A549 (cell line): Measurements from ENCODE around the gene AP4S1. TPM values are rescaled to one million over a fixed set of nuclear protein-coding genes. Genes with fewer than 3 reads are reported as not detected.

ENCODE experiments used
- ATAC-seq, 2 experiments: fragments of 200-7000 bp in 1 of 2; fragments of >200 bp in 1 of 2; cut with Nextera tagmentation in 1 of 2; cut with Tn5 transposase in 1 of 2; 3 replicates each; pipeline versions ENCODE4 v1.8.0 to v1.9.1; 2018 to 2020; ENCODE audit warnings: mild to moderate bottlenecking in 1 of 2, moderate library complexity in 1 of 2
- CTCF ChIA-PET: fragments of 300-600 bp; sonication (Branson Sonifier 250); formaldehyde crosslinking; extraction: SDS; loops from one replicate; lab custom pipeline; 2021; ENCODE audit warnings: antibody characterized with exemption, inconsistent platforms; lab: Yijun Ruan, JAX
- POLR2A ChIA-PET: fragments of 350-600 bp; formaldehyde crosslinking; extraction: SDS; loops from one replicate; lab custom pipeline; 2021; ENCODE audit warnings: antibody characterized with exemption, inconsistent platforms; lab: Yijun Ruan, JAX
- DNase-seq, 2 experiments: peaks; one replicate each; pipeline versions ENCODE4 v3.0.0 to v3.0.0-alpha.2; 2011 to 2016; ENCODE audit warnings: low read depth in 1 of 2, low spot score in 1 of 2
- FAIRE-seq: peaks from 2 replicates; lab custom pipeline; 2011; peaks lifted over from hg19 to GRCh38; lab: Jason Lieb, UNC
- H3K27ac ChIP-seq, 2 experiments: fragments of >200 bp; sonication (Bioruptor Twin); formaldehyde crosslinking; 3 replicates each; pipeline ENCODE4 v1.5.1; 2016 to 2017
- H3K4me1 ChIP-seq: fragments of >200 bp; sonication (Bioruptor Twin); formaldehyde crosslinking; 3 replicates; pipeline ENCODE4 v1.6.1; 2016
- H3K4me2 ChIP-seq: fragments of >200 bp; sonication (Bioruptor Twin); formaldehyde crosslinking; 3 replicates; pipeline ENCODE4 v1.6.1; 2016
- H3K4me3 ChIP-seq: fragments of >200 bp; sonication (Bioruptor Twin); formaldehyde crosslinking; 3 replicates; pipeline ENCODE4 v1.5.1; 2016
- H3K9me3 ChIP-seq: fragments of >200 bp; sonication (Bioruptor Twin); formaldehyde crosslinking; 3 replicates; pipeline ENCODE4 v1.6.1; 2016
- BCL3 ChIP-seq: fragments of >200 bp; sonication (Bioruptor Twin); formaldehyde crosslinking; IDR thresholded peaks from 3 replicates; pipeline ENCODE4 v1.6.1; 2016
- BHLHE40 ChIP-seq: IDR thresholded peaks from 2 replicates; pipeline ENCODE4 v1.6.1; 2012; ENCODE audit warnings: low read depth, low read length, inconsistent platforms
- CBX2 ChIP-seq: fragments of 200-600 bp; sonication (generic); IDR thresholded peaks from 2 replicates; pipeline ENCODE4 v1.6.1; 2016; ENCODE audit warnings: low read depth, mild to moderate bottlenecking, borderline replicate concordance
- CEBPB ChIP-seq, 2 experiments: fragments of >200 bp in 1 of 2; sonication (Bioruptor Twin) in 1 of 2; formaldehyde crosslinking in 1 of 2; IDR thresholded peaks; 2 replicates each; pipeline ENCODE4 v1.6.1; 2012 to 2016
- CHD2 ChIP-seq: fragments of 150-350 bp; IDR thresholded peaks from 2 replicates; pipeline ENCODE4 v1.6.1; 2014; ENCODE audit warnings: low read length; ENCODE audit not compliant: partially characterized antibody
- EHF ChIP-seq: fragments of 250-450 bp; sonication (Bioruptor Pico); IDR thresholded peaks from 2 replicates; pipeline ENCODE4 v1.5.0; 2020; ENCODE audit warnings: mild to moderate bottlenecking
- EHMT2 ChIP-seq: fragments of 200-600 bp; sonication (generic); IDR thresholded peaks from 2 replicates; pipeline ENCODE4 v1.6.1; 2016; ENCODE audit warnings: antibody characterized with exemption, low read depth, mild to moderate bottlenecking, moderate library complexity
- FOSL2 ChIP-seq, 2 experiments: fragments of 450-650 bp in 1 of 2; fragments of >200 bp in 1 of 2; sonication (Bioruptor Twin) in 1 of 2; formaldehyde crosslinking; IDR thresholded peaks; 2 replicates each; pipeline versions ENCODE4 v1.5.0 to v1.6.1; 2016 to 2020; ENCODE audit warnings: mild to moderate bottlenecking in 1 of 2, moderate library complexity in 1 of 2
- FOXS1 ChIP-seq: fragments of 250-450 bp; sonication (Bioruptor Pico); IDR thresholded peaks from 2 replicates; pipeline ENCODE4 v1.5.0; 2020; ENCODE audit warnings: mild to moderate bottlenecking, moderate library complexity
- HOXA7 ChIP-seq: fragments of 250-450 bp; sonication (Bioruptor Pico); IDR thresholded peaks from 2 replicates; pipeline ENCODE4 v1.5.0; 2020; ENCODE audit warnings: mild to moderate bottlenecking, moderate library complexity
- JUNB ChIP-seq: fragments of >200 bp; sonication (Bioruptor Twin); formaldehyde crosslinking; IDR thresholded peaks from 2 replicates; pipeline ENCODE4 v1.6.1; 2016
- POLR2AphosphoS2 ChIP-seq: conservative IDR thresholded peaks from 2 replicates; pipeline ENCODE4 v1.6.1; 2012; ENCODE audit warnings: low read length, improper control_type of control experiment, inconsistent platforms
- RAD21 ChIP-seq, 2 experiments: fragments of >200 bp in 1 of 2; sonication (Bioruptor Twin) in 1 of 2; formaldehyde crosslinking in 1 of 2; IDR thresholded peaks in 1 of 2; conservative IDR thresholded peaks in 1 of 2; 2 replicates in 1 of 2; 3 replicates in 1 of 2; pipeline ENCODE4 v1.6.1; 2012 to 2018; ENCODE audit warnings: inconsistent platforms in 1 of 2
- RARB ChIP-seq: fragments of 250-450 bp; sonication (Bioruptor Pico); IDR thresholded peaks from 2 replicates; pipeline ENCODE4 v1.8.0; 2021; ENCODE audit warnings: mild to moderate bottlenecking, moderate library complexity
- RCOR1 ChIP-seq: fragments of 150-350 bp; IDR thresholded peaks from 2 replicates; pipeline ENCODE4 v1.6.1; 2014; ENCODE audit warnings: antibody characterized with exemption, low read length, low read depth
- RFX5 ChIP-seq: fragments of 450-650 bp; IDR thresholded peaks from 2 replicates; pipeline ENCODE4 v1.7.1; 2014; ENCODE audit warnings: antibody characterized with exemption, mild to moderate bottlenecking, moderate library complexity
- WGBS: methylation state at CpG from one replicate; pipeline ENCODE4 v1.1.6; 2017; ENCODE audit errors: missing lambda C conversion rate; 5-methylcytosine and 5-hydroxymethylcytosine counted together
- polyA plus RNA-seq, 4 experiments: library from polyadenylated mRNA; depleted of rRNA in 3 of 4; stranded (reverse); fragments of >200 nt; fragmentation: RNase III in 1 of 4; extraction: RNeasy Plus Mini Kit Qiagen cat#74134 plus additional on column Dnase treatment in 1 of 4; gene quantifications; 2 replicates in 3 of 4; 3 replicates in 1 of 4; pipeline ENCODE4 v1.2.3, GENCODE V29; 2011 to 2017
- TF ChIP-seq, protein P1 (sequence below): IDR thresholded peaks from 2 replicates; pipeline ENCODE4 v1.6.1; 2012
- TF ChIP-seq, protein P2 (sequence below): fragments of >200 bp; sonication (Bioruptor Twin); formaldehyde crosslinking; IDR thresholded peaks from 2 replicates; pipeline ENCODE4 v1.6.1; 2016
- TF ChIP-seq, protein P3 (sequence below): fragments of 200-600 bp; sonication (generic); IDR thresholded peaks from 2 replicates; pipeline ENCODE4 v1.6.1; 2016; ENCODE audit warnings: antibody characterized with exemption, mild to moderate bottlenecking, moderate library complexity
- TF ChIP-seq, protein P4 (sequence below): fragments of 450-650 bp; IDR thresholded peaks from 2 replicates; pipeline ENCODE4 v1.6.1; 2014; ENCODE audit warnings: antibody characterized with exemption

The AP4S1 gene
- polyA plus RNA-seq, 2 of the 4 experiments (the other 2 are of a cell fraction), result 12.4 to 13.4 TPM

GRCh38 chr14:31133133-31133532 is 107.7 kb downstream of the AP4S1 start:
- peaks cover 5% of the 10 kb centered on the region; the same call in 2 of the 3 replicates for H3K4me1 ChIP-seq
- WGBS, result 91% methylated on average over 6 of the region's 6 CpGs
- no peak overlapping the region for H3K27ac ChIP-seq
- no peak for TF ChIP-seq FOSL2 (IDR thresholded peaks at IDR 0.05)
- no peak for TF ChIP-seq FOSL2 (CRISPR knock-in tag; IDR thresholded peaks at IDR 0.05)
- no peak for TF ChIP-seq JUNB
- TF ChIP-seq RARB (CRISPR knock-in tag), result no peak
- TF ChIP-seq POLR2AphosphoS2, result no peak
- TF ChIP-seq CHD2, result no peak
- no peak for TF ChIP-seq BHLHE40
- TF ChIP-seq EHMT2, result no peak
- TF ChIP-seq, protein P1, sequence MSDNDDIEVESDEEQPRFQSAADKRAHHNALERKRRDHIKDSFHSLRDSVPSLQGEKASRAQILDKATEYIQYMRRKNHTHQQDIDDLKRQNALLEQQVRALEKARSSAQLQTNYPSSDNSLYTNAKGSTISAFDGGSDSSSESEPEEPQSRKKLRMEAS, result no peak
- no peak for TF ChIP-seq RAD21 (conservative IDR thresholded peaks at IDR 0.05 in 1 of 2, IDR thresholded peaks at IDR 0.05 in 1 of 2)
- ChIA-PET CTCF (interaction anchor here (1.4 to 1.9 kb wide), 3 partner anchors 12 to 153 kb away, joined by 3 to 8 read pairs (median 4); no protein-coding TSS in a partner anchor), POLR2A (no interaction called here)
- ATAC-seq, result no peak
- H3K4me2 ChIP-seq, result no peak overlapping the region
- H3K4me3 ChIP-seq, result no peak overlapping the region
- no peak for DNase-seq
- no peaks in the 10 kb centered on the region for H3K9me3 ChIP-seq
- FAIRE-seq, result no peak

DNA sequence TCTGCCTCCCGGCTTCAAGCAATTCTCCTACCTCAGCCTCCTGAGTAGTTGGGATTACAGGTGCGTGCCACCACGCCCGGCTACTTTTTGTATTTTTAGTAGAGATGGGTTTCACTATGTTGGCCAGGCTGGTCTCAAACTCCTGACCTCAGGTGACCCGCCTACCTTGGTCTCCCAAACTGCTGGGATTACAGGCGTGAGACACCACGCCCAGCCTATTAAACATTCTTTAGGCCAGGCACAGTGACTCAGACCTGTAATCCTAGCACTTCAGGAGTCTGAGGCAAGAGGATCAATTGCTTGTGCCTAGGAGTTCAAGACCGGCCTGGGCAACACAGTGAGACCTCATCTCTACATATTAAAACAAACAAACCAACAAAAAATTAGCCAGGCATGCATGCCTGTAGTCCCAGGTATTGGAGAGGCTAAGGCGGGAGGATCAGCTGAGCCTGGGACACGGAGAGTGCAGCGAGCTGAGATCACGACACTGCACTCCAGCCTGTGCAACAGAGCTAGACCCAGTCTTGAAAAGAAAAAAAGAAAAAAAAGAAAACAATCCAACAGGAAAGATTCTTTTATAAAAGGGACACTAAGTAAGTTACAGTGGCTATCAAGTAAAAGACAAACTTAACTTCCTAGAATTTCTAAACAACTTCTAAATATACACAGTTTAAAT is 111.9 kb downstream of the AP4S1 start:
- H3K9me3 ChIP-seq, result no peaks in the 10 kb centered on the region
- ChIA-PET POLR2A (no interaction called here), CTCF (no interaction called here)
- H3K4me3 ChIP-seq, result no peak overlapping the region
- H3K27ac ChIP-seq, result no peak overlapping the region
- H3K4me2 ChIP-seq, result no peak overlapping the region
- peaks cover 5% of the 10 kb centered on the region; the same call in 2 of the 3 replicates for H3K4me1 ChIP-seq
- peak in 1 of 2 experiments; percentile 56 for DNase-seq
- peak in 1 of 2 experiments; percentile 46; a peak in 3 of 6 replicates for ATAC-seq
- 89% methylated on average over 12 of the region's 12 CpGs for WGBS
- FAIRE-seq, result no peak
- TF ChIP-seq CBX2 (no peak), EHF (CRISPR knock-in tag) (no peak), BCL3 (no peak), RCOR1 (no peak), FOXS1 (CRISPR knock-in tag) (no peak), CEBPB (IDR thresholded peaks at IDR 0.05) (no peak), HOXA7 (no peak), RFX5 (no peak), EHMT2 (no peak), BHLHE40 (no peak)
- TF ChIP-seq, protein P2, sequence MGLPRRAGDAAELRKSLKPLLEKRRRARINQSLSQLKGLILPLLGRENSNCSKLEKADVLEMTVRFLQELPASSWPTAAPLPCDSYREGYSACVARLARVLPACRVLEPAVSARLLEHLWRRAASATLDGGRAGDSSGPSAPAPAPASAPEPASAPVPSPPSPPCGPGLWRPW, result no peak
- TF ChIP-seq, protein P3, sequence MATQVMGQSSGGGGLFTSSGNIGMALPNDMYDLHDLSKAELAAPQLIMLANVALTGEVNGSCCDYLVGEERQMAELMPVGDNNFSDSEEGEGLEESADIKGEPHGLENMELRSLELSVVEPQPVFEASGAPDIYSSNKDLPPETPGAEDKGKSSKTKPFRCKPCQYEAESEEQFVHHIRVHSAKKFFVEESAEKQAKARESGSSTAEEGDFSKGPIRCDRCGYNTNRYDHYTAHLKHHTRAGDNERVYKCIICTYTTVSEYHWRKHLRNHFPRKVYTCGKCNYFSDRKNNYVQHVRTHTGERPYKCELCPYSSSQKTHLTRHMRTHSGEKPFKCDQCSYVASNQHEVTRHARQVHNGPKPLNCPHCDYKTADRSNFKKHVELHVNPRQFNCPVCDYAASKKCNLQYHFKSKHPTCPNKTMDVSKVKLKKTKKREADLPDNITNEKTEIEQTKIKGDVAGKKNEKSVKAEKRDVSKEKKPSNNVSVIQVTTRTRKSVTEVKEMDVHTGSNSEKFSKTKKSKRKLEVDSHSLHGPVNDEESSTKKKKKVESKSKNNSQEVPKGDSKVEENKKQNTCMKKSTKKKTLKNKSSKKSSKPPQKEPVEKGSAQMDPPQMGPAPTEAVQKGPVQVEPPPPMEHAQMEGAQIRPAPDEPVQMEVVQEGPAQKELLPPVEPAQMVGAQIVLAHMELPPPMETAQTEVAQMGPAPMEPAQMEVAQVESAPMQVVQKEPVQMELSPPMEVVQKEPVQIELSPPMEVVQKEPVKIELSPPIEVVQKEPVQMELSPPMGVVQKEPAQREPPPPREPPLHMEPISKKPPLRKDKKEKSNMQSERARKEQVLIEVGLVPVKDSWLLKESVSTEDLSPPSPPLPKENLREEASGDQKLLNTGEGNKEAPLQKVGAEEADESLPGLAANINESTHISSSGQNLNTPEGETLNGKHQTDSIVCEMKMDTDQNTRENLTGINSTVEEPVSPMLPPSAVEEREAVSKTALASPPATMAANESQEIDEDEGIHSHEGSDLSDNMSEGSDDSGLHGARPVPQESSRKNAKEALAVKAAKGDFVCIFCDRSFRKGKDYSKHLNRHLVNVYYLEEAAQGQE, result no peak
- TF ChIP-seq, protein P4, sequence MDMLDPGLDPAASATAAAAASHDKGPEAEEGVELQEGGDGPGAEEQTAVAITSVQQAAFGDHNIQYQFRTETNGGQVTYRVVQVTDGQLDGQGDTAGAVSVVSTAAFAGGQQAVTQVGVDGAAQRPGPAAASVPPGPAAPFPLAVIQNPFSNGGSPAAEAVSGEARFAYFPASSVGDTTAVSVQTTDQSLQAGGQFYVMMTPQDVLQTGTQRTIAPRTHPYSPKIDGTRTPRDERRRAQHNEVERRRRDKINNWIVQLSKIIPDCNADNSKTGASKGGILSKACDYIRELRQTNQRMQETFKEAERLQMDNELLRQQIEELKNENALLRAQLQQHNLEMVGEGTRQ, result no peak
